GM18909 (cell line): ENCODE measurements around the gene MIA.
"Not testable (repeated sequence)": the region's sequence is repeated elsewhere in the genome, so short reads cannot be mapped to it uniquely, and the experiment has no call there.

Experiments
- ATAC-seq: cut with Tn5 transposase; IDR thresholded peaks from one replicate; pipeline ENCODE4 v1.9.1; 2021; ENCODE audit warnings: mild to moderate bottlenecking; ENCODE audit not compliant: unreplicated experiment, poor library complexity

Gene MIA

DNA sequence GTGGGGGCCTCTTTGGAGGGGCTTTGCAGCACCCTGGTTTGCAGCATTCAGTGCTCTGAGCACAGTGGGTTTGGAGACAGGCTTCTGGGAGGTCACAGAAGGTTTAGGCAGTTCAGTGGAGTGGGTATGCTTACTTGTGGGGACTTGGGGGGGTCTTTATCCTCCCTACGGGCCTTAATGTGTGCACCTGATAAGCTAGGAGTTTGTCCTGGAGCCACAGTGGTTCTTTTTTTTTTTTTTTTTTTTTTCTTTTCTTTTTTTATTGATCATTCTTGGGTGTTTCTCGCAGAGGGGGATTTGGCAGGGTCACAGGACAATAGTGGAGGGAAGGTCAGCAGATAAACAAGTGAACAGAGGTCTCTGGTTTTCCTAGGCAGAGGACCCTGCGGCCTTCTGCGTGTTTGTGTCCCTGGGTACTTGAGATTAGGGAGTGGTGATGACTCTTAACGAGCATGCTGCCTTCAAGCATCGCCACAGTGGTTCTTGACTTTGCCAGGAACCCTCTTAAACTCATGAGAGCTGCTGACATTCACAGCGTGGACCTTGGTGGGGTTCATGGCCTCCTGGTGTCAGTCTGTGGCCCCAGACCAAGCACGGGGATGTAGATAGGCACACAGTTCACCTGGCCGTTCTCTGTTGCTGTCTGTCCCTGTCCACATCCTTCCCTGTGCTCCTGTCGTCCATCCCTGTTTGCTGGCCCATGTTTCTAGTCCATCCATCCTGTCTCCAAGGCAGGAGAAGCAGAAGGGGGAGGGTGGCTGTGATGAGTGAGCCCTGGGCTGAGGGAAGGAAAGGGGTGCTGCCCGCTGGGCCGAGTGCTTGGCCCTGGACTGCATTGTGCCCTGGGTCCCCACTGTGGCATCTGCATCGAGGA lies 26.3 kb downstream of the MIA start:
- ATAC-seq, result no peak

DNA sequence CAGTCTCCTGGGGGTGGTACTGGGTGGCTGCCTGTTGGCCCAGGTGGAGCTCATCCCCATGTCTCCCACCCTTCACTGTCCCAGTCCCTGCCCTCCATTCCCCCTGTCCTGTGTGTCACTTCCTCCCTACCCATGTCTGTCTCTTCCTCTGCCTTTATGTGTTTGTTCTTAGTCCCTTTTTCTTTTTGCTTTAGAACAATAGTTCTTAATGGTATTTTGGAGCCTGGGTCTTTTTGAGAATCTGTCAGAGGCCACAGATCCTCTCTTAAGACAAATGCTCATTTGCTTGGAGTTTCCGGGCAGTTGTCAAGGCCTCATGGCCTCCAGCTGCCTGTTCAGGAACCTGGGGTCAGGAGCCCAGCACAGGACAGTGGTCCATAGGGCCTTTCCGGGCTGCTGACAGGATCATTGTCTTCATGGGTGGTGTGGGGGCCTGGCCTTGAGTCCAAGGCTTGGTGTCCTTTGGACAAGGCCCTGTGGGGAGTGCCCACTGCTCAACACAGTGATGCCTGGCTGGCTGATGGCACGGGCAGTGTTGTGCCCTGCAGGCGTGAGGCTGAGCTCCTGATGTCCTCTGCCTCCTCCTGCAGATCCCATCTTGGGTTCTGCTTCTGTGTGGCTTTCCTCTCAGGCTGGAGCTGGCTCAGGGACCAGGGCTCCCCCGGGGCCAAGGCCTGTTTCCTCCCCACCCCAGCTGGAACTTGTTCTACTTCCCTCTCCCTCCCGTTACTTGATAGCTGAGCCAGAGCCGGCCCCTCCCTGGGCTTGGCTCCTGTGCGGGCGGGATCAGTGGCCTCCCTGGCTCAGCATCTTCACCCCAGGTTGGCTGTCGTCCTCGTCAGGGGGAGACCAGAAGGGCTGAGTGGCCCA lies 27.2 kb downstream of the MIA start:
- ATAC-seq, result no peak

DNA sequence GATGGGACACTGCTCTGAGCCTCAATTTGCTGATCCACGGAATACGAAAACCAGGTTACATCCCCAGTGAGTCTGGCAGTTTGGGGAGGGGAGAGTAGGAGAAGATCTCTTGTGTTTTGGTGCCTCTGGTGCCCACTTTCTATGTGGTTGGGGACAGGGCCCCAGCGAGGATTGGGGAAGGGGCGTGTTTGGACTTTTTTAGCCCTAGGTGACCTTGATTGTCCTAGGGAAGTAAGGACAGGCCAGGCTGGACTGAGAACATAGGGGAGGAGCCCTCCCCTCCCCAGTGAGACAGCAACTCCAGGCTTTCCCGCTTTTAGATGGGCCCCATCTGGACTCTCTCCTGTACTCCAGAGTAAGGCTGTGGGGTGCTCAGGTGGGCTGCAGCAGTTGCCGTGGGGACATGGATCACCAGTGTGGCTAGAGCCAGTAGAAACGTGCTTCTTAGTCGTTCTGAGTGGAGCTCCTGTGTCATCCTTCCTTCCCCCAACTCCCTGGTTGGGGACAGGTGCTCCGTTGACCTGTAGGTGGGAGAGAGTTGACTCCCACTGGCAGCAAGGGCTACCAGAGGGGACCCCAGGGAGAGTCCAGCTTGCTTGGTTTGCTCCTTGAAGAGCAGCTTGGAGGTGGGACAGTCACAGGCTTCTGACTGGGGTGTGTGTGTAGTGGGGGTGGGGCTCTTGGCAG lies 28.0 kb downstream of the MIA start:
- ATAC-seq, result no peak

DNA sequence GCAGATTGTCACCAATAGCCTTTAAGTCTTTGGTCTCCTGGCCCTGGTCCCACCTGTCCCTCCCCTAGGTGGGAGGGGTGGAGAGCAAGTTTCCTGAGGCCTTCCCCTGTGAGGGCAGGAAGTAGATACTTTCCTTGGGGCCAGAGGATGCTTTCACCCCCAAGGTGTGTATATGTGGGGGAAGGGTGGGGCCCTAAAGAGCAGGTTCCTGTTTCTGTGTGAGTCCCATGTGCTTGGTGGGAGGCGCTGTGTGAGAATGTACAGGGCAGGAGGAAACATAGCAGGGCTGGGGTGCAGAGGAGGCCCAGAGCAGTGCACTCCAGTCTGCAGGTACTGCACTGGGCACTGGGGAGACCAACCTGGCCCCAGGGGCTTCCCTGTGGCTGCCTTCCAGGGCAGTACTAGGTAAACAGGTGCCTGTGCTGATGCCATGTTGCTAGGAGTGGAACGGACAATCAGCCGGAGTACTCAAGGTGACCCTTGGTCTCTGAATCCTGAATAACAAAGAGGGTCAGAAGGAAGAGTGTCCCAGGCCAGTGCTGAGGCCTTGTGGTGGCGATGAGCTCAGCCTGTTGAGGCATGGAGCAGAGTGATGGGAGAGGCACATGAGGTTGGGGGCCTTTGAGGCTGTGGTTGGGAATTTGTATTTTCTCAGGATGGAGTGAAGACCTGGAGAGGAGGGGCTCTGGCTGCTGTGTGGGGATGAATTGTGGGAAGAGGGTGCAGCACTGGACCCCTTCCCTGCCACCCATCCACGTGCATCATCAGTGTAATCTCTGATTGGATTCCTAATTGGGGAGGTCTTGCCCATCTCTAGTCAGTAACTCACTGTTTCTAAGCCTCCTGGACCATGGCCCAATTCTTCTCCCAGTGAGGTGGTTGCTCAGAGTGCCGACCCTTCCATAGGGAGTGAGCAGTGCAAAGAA lies 28.8 kb downstream of the MIA start:
- no peak for ATAC-seq

DNA sequence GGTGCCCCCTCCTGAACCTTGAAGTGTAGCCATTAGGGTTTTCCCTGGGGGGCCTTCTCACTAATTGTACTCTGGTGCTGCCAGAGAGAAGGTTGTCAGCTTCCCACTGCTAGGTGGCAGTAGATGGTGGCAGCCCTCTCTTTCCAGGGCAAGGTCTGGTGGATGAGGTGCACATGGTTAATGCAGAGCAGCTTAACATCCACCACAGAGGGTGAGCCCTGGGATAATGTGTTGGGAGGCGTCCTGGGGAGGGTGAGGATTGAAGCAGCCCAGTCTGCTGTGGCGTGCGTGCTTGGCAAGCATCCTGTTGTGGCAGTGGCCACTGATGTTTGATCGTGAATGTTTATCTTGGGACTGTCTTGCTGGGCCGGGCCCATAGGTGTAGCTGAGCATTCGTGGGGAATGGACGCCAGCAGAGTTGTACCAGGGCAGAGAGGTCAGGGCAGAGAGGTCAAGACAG lies 29.5 kb downstream of the MIA start:
- ATAC-seq, result no peak

DNA sequence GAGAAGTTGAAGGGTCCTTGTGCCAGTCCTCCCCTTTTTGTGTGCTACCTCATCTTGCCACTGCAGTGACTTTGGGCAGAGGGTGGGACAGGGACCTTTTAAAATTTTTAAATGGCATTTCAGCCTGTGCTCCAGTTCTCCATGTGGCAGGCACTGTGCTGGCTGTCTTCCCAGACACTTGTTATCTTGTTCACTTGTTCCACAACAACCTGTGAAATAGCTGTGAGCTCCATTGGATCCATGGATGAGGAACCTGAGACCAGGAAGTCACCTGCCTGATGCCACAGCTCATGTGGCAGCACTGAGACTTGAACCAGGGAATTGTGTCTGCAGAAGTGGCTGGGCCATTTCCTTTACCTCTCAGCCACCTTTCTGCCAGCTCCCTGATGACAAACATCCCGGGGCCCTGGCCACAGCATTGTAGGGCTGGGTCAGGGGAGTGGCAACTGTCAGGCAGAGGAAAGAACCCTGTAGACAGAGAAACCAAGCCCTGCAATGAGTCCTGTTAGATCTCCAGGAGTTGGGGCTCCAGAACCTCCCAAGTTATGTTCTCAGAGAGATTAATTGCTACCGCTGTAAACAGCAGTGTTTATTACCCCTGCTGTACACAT lies 30.0 kb downstream of the MIA start:
- ATAC-seq, result no peak

DNA sequence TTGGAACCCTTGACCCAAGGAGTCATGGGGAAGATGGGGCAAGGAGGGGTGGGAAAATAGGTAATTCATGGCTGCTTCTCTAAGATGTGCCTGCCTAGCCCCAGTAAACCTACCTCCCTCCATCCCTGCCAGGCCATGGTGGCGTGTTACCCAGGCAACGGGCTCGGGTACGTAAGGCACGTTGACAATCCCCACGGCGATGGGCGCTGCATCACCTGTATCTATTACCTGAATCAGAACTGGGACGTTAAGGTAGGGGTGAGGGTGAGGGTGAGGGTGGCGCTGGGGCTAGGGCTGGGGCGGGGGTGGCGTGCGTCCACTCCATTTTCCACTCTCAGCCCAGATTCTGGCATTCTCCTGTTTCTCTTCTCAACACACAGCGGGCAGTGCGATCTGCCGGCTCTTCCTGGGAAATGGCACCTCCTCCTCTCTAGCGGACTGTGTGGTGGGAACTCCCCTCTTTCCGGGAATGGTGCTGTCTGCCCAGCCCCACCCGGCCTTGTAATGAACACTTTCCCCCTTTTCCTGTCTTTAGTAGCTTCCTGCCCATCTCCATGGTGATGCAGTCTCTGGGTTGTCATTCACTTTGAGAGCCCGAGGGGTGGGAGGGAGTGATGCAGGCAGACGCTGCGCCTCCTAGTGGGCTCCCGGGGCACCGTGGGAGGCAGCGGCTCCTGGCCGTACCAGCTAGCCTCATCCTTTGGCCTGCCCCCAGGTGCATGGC lies 31.3 kb downstream of the MIA start:
- ATAC-seq, result no peak

DNA sequence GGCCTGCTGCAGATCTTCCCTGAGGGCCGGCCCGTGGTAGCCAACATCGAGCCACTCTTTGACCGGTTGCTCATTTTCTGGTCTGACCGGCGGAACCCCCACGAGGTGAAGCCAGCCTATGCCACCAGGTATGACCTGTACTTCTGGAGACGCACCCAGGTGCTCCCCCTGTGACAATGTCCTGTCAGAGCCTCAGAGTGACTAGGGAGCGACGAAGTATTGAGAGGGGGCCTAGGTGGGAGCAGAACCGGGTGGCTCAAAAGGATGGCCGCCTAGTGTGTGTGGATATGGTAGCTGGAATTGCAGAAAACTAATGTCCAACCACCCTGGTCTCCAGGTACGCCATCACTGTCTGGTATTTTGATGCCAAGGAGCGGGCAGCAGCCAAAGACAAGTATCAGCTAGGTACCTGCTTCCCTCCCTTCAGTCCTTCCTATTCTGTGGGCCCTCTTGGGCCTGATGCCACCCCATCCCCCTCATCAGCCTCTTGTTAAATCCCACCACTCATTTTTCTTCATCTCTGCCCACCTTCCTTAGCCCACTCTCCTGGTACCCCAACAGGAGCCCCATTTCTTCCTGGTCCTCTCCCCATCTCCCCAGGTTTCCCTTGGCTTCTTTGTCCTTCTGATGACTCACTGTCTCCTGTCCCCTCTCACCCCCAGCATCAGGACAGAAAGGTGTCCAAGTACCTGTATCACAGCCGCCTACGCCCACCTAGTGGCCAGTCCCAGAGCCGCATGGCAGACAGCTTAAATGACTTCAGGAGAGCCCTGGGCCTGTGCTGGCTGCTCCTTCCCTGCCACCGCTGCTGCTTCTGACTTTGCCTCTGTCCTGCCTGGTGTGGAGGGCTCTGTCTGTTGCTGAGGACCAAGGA lies 32.1 kb downstream of the MIA start:
- ATAC-seq, result no peak

DNA sequence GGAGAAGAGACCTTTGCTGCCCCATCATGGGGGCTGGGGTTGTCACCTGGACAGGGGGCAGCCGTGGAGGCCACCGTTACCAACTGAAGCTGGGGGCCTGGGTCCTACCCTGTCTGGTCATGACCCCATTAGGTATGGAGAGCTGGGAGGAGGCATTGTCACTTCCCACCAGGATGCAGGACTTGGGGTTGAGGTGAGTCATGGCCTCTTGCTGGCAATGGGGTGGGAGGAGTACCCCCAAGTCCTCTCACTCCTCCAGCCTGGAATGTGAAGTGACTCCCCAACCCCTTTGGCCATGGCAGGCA lies 32.7 kb downstream of the MIA start:
- no peak for ATAC-seq

DNA sequence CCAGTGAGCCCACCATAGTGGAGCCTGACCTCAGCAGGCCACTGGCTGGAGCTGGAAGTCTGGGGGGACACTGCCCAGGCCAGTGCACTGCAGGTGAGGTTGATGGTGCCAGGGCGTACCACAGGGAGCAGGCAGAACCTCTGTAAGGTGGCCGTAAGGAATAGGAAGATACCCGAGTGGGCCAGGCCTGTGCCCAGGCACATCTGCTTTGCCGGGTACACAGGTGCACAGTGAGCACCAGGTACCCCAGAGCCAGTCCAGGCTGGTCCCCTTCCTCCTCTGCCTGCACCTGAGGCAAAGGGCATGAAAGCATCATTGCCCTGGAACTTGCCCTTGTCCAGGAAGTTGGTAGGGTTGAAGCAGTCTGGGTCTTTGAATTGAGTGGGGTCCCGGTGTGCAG lies 33.2 kb downstream of the MIA start:
- no peak for ATAC-seq

DNA sequence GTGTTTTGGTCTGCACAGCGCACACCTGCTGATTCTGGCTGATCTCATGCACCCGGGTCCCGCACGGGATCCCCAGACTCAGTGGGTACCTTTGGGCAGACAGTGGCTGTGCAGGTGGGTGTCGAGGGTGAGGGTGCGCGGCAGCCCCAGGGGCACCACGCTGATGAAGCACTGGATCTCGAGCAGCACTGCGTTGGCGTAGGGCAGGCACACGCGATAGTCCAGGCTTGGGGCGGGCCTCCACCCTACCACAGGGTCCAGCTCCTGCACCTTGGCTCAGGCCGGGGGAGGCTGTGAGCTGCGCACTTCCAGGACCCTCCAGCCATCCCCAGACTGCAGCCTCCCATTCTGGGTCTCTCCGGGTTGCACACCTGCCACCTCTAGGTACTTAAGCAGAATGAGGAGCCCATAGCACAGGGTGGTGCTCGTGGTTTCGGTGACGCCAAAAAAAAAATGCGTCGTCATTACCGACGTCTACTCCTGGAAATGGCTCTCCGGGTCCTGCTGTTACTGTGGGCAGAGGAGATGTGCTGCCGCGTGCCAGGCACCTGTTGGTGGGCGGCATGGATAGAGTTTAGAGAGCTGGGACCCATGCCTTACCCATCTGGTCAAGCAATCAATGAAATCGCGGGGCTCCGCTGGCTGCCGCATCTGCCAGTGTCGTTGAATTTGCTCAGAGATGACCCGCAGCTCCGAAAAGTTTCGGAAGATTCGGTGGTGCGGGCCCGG lies 34.2 kb downstream of the MIA start:
- ATAC-seq, result no peak

DNA sequence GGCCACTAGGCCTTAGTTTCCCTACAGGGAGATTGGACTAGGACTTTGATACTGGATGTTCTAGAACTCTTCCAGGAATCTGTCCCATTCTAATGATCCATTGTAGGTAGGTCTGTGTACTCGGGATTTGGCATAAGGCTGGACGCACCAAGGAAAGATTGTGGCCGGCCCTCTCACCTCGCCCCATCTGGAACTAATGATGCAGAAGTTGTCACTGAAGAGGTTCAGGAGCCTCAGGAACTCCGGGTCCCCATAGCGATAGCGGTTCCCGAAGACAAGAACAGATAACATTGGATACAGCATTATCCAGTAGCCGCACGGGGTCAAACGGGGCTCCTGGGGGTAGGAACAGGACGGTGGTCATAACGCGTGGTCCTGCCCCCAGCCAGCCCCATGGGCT lies 34.8 kb downstream of the MIA start:
- ATAC-seq, result no peak

DNA sequence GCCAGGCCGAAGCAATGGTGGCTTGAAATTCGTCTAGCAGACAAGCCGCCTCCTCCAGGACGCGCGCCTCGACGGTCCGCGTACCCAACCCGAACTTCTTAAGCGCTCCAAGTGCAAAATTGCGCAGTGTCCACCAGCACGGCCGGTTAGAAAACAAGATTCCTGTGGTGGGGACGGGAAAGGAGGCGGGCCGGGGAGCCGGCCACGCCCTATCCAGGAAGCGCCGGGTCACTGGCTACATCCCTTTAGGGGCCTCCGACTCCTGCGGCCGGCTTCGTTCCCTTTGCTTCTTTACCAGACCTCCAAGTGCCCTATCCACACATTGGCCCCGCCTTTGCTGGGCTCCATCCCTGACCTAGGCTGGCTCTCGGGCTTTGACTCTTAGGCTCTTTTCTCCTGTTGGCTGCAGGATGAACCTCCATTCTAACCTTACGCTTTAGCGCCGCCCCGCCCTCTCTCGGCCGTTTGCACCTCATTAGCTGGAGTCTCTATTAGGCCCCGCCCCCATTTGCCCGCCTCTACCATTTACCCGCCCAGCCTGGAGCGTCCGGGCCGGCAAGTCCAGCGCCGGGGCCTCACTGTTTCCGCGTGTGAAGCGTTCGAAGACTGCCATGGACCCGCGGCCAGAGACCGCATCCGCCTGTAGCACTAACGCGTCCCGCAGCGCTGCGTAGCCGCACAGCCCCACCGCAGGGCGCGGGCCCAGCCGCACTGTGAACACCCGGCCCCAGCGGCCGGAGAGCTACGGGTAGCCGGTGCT lies 35.5 kb downstream of the MIA start:
- ATAC-seq, result peak; percentile 70

DNA sequence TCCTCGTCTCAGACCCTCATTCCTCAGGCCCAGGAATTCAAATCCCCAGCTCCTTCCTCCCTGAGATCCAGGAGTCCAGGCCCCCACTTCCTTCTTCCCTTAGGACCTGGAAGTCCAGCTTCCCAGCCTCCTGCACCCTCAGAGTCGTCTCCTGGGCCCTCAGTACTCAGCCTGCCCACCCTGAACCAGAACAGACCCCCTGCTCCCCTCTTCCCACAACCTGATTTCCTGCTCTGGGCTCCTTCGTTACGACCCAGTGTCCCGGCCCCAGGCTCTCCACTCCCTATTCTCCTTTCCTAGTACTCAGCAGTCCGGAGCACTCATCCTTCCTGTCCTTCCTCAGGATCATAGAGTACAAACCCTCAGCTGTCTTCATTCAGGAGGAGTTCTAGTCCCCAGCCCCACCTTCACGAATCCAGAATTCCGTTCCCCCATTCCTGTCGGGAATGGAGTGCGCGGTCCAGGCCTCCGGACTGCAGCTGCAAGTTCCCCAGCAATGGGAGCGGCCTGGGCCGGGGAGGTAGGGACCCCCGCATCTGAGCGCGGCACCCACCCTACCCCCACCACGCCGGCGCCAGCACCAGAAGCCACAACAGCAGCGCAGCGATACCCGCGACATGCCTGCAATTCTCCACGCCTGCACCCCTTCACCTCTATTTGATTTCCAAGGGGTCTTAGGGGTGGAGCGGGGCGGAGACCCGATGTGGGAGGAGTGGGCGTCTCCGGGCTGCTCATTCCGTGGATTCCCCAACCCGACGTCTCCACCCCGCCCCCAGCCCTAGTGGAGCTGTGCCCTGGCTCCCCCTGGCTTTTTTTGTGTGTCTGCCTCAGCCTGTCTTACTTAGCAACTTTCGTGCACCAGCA lies 36.4 kb downstream of the MIA start:
- no peak for ATAC-seq

DNA sequence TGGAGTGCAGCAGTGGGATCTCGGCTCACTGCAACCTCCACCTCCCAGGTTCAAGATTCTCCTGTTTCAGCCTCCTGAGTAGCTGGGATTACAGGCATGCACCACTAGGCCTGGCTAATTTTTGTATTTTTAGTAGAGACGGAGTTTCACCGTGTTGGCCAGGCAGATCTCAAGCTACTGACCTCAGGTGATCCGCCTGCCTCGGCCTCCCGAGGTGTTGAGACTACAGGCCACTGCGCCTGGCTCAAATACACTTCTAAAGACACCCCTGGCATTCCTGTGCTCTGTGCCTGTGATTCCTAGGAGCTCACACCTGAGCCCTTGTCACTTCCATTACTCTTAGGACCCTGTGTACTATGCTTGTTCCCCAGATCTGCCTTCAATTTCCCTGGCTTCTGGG lies 37.2 kb downstream of the MIA start:
- not testable (repeated sequence) for ATAC-seq

DNA sequence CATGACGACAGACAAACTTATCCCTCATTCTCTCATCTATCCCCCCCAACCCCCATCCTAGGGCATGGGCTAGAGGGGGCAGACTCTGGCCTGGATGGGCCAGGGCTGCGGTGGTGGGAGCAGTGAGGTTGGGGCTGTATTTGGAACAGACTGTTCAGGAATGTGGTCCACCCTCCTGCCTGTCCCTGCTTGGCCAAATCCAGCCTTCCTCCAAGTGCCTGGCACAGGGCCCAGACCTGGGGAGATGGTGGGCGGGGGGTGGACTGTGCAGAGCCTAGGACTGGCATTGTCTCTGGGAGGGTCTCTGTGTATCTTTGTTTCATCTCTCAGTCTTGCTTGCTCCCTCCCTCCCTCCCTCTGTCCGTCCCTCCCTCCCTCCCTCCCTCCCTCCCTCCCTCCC lies 37.9 kb downstream of the MIA start:
- ATAC-seq, result no peak
